HEK293 (cell line): Measurements from ENCODE around the gene SREBF1.

Source experiments
- MZF1 ChIP-seq: fragments of 450-650 bp; formaldehyde crosslinking; IDR thresholded peaks from 2 replicates; pipeline ENCODE4 v1.5.1; 2017; ENCODE audit warnings: missing biosample characterization, missing genetic modification characterization, borderline replicate concordance
- SALL2 ChIP-seq: fragments of 450-650 bp; formaldehyde crosslinking; IDR thresholded peaks from 2 replicates; pipeline ENCODE4 v1.5.0; 2017; ENCODE audit warnings: missing biosample characterization, mild to moderate bottlenecking, missing genetic modification characterization, borderline replicate concordance
- TCF7L2 ChIP-seq: IDR thresholded peaks from 2 replicates; pipeline ENCODE4 v1.6.1; 2011; ENCODE audit warnings: low read depth, mild to moderate bottlenecking, inconsistent platforms, low read length, moderate library complexity, borderline replicate concordance
- ZNF133 ChIP-seq: fragments of 450-650 bp; formaldehyde crosslinking; IDR thresholded peaks from 2 replicates; pipeline ENCODE4 v1.5.1; 2016; ENCODE audit warnings: missing biosample characterization, missing genetic modification characterization
- ZNF175 ChIP-seq: fragments of 450-650 bp; formaldehyde crosslinking; IDR thresholded peaks from 2 replicates; pipeline ENCODE4 v1.5.1; 2016; ENCODE audit warnings: missing biosample characterization, missing genetic modification characterization
- ZNF24 ChIP-seq: fragments of 450-650 bp; formaldehyde crosslinking; IDR thresholded peaks from 2 replicates; pipeline ENCODE4 v1.5.1; 2016; ENCODE audit warnings: missing biosample characterization, missing genetic modification characterization
- ZNF391 ChIP-seq: fragments of 450-650 bp; formaldehyde crosslinking; IDR thresholded peaks from 2 replicates; pipeline ENCODE4 v1.5.1; 2016; ENCODE audit warnings: low read depth, missing biosample characterization, missing genetic modification characterization, borderline replicate concordance
- ZNF558 ChIP-seq: fragments of 450-650 bp; formaldehyde crosslinking; IDR thresholded peaks from 2 replicates; pipeline ENCODE4 v1.5.1; 2016; ENCODE audit warnings: missing biosample characterization, missing genetic modification characterization
- ZNF660 ChIP-seq: fragments of 450-650 bp; IDR thresholded peaks from 2 replicates; pipeline ENCODE4 v1.5.1; 2018; ENCODE audit warnings: missing biosample characterization, mild to moderate bottlenecking, missing genetic modification characterization
- TF ChIP-seq, protein P1 (sequence below): sonication (generic); formaldehyde crosslinking; IDR thresholded peaks from 2 replicates; pipeline ENCODE4 v1.8.1; 2022; ENCODE audit warnings: mild to moderate bottlenecking, moderate library complexity, missing genetic modification reagents
- TF ChIP-seq, protein P2 (sequence below): fragments of 450-650 bp; formaldehyde crosslinking; IDR thresholded peaks from 2 replicates; pipeline ENCODE4 v1.5.1; 2016; ENCODE audit warnings: missing biosample characterization, missing genetic modification characterization
- TF ChIP-seq, protein P3 (sequence below): fragments of 450-650 bp; formaldehyde crosslinking; IDR thresholded peaks from 2 replicates; pipeline ENCODE4 v1.5.1; 2016; ENCODE audit warnings: missing biosample characterization, missing genetic modification characterization
- TF ChIP-seq, protein P4 (sequence below): fragments of 450-650 bp; formaldehyde crosslinking; IDR thresholded peaks from 2 replicates; pipeline ENCODE4 v1.5.1; 2016; ENCODE audit warnings: missing biosample characterization, missing genetic modification characterization

DNA sequence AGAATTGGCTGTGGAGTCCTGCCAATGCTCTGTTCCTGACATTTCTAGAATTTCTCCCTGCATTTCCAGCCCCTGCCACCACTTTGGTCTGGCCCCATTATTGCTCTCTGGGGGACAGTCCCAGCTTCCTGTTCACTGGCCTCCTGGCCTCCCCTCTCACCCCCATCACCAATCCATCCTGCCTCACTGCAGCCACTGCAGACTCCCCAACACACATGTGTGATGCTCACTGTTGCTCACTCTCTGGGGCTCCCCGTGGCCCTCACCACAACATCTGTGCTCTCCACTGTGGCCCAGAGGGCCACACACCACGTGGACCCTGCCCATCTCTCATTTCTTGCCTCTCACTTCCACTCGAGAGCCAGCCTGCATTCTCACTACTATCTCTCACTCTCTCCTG is 64.6 kb downstream of the SREBF1 start:
- TF ChIP-seq ZNF175 (tag by site-specific recombination) (no peak), ZNF391 (tag by site-specific recombination) (no peak), ZNF558 (no peak), SALL2 (no peak), ZNF24 (no peak), ZNF133 (tag by site-specific recombination) (no peak), TCF7L2 (no peak), ZNF660 (tag by site-specific recombination) (no peak), MZF1 (no peak)
- TF ChIP-seq, protein P1, sequence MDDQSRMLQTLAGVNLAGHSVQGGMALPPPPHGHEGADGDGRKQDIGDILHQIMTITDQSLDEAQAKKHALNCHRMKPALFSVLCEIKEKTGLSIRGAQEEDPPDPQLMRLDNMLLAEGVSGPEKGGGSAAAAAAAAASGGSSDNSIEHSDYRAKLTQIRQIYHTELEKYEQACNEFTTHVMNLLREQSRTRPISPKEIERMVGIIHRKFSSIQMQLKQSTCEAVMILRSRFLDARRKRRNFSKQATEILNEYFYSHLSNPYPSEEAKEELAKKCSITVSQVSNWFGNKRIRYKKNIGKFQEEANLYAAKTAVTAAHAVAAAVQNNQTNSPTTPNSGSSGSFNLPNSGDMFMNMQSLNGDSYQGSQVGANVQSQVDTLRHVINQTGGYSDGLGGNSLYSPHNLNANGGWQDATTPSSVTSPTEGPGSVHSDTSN (CRISPR knock-in tag): no peak
- TF ChIP-seq, protein P2, sequence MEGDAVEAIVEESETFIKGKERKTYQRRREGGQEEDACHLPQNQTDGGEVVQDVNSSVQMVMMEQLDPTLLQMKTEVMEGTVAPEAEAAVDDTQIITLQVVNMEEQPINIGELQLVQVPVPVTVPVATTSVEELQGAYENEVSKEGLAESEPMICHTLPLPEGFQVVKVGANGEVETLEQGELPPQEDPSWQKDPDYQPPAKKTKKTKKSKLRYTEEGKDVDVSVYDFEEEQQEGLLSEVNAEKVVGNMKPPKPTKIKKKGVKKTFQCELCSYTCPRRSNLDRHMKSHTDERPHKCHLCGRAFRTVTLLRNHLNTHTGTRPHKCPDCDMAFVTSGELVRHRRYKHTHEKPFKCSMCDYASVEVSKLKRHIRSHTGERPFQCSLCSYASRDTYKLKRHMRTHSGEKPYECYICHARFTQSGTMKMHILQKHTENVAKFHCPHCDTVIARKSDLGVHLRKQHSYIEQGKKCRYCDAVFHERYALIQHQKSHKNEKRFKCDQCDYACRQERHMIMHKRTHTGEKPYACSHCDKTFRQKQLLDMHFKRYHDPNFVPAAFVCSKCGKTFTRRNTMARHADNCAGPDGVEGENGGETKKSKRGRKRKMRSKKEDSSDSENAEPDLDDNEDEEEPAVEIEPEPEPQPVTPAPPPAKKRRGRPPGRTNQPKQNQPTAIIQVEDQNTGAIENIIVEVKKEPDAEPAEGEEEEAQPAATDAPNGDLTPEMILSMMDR (tag by site-specific recombination): no peak
- TF ChIP-seq, protein P3, sequence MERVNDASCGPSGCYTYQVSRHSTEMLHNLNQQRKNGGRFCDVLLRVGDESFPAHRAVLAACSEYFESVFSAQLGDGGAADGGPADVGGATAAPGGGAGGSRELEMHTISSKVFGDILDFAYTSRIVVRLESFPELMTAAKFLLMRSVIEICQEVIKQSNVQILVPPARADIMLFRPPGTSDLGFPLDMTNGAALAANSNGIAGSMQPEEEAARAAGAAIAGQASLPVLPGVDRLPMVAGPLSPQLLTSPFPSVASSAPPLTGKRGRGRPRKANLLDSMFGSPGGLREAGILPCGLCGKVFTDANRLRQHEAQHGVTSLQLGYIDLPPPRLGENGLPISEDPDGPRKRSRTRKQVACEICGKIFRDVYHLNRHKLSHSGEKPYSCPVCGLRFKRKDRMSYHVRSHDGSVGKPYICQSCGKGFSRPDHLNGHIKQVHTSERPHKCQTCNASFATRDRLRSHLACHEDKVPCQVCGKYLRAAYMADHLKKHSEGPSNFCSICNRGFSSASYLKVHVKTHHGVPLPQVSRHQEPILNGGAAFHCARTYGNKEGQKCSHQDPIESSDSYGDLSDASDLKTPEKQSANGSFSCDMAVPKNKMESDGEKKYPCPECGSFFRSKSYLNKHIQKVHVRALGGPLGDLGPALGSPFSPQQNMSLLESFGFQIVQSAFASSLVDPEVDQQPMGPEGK (tag by site-specific recombination): no peak
- TF ChIP-seq, protein P4, sequence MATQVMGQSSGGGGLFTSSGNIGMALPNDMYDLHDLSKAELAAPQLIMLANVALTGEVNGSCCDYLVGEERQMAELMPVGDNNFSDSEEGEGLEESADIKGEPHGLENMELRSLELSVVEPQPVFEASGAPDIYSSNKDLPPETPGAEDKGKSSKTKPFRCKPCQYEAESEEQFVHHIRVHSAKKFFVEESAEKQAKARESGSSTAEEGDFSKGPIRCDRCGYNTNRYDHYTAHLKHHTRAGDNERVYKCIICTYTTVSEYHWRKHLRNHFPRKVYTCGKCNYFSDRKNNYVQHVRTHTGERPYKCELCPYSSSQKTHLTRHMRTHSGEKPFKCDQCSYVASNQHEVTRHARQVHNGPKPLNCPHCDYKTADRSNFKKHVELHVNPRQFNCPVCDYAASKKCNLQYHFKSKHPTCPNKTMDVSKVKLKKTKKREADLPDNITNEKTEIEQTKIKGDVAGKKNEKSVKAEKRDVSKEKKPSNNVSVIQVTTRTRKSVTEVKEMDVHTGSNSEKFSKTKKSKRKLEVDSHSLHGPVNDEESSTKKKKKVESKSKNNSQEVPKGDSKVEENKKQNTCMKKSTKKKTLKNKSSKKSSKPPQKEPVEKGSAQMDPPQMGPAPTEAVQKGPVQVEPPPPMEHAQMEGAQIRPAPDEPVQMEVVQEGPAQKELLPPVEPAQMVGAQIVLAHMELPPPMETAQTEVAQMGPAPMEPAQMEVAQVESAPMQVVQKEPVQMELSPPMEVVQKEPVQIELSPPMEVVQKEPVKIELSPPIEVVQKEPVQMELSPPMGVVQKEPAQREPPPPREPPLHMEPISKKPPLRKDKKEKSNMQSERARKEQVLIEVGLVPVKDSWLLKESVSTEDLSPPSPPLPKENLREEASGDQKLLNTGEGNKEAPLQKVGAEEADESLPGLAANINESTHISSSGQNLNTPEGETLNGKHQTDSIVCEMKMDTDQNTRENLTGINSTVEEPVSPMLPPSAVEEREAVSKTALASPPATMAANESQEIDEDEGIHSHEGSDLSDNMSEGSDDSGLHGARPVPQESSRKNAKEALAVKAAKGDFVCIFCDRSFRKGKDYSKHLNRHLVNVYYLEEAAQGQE: no peak
